ENCODE data around the gene FAM20A. TPM values are rescaled to one million over a fixed set of nuclear protein-coding genes. Genes with fewer than 3 reads are reported as not detected.

The FAM20A gene
- polyA plus RNA-seq, 3 donors, result 0.91 to 1.6 TPM; not detected in 1

GRCh38 chr17:68540981-68541380, 60.2 kb downstream of the FAM20A start:
- Histone ChIP-seq H3K9ac (ENCODE audit: insufficient read depth, low read length, poor library complexity, severe bottlenecking) (no peak overlapping the region), H3K4me2 (replicated peaks; ENCODE audit: extremely low read depth, low read length, poor library complexity, severe bottlenecking) (no peak overlapping the region), H3K27ac (ENCODE audit: low read depth in 1 of 2, low read length in 2 of 2) (no peak overlapping the region), H3K79me2 (ENCODE audit: insufficient read depth, low read length) (no peaks in the 10 kb centered on the region), H4K20me1 (ENCODE audit: insufficient read depth, low read length) (peaks cover 51% of the 10 kb centered on the region), H3K36me3 (replicated peaks in 1 of 2; ENCODE audit: control insufficient read depth in 1 of 2, insufficient read depth in 2 of 2, low read length in 2 of 2) (peaks cover 26 to 47% of the 10 kb centered on the region in 2 donors), H3K4me1 (ENCODE audit: control insufficient read depth in 1 of 2, insufficient read depth in 2 of 2, low read length in 2 of 2) (peaks cover 9 to 11% of the 10 kb centered on the region in 2 donors), H2AFZ (ENCODE audit: insufficient read depth, low read depth, low read length, poor library complexity, severe bottlenecking) (no peak overlapping the region), H3K27me3 (ENCODE audit: control insufficient read depth in 2 of 2, insufficient read depth in 2 of 2, low read length in 2 of 2) (no peaks in the 10 kb centered on the region), H3K4me3 (replicated peaks in 1 of 3; ENCODE audit: low read depth in 2 of 3, low read length in 3 of 3) (no peak overlapping the region), H3K9me3 (replicated peaks in 1 of 2; ENCODE audit: control insufficient read depth in 1 of 2, insufficient read depth in 1 of 2, low read length in 2 of 2) (no peaks in the 10 kb centered on the region)
- H3K4me1 Mint-ChIP-seq, result peaks cover 15% of the 10 kb centered on the region
- intact Hi-C loops (cut with micrococcal nuclease), result loop anchor here in 1 of 2 donors (5.0 kb wide), 1 partner anchor 71 kb away; no protein-coding TSS in a partner anchor
- no peaks in the 10 kb centered on the region for H3K9me3 Mint-ChIP-seq
- H3K27ac Mint-ChIP-seq, result no peak overlapping the region
- no peak for TF ChIP-seq CTCF (IDR thresholded peaks at IDR 0.05)
- peaks cover 0 to 5% (median 2%) of the 10 kb centered on the region in 3 donors for H3K27me3 Mint-ChIP-seq (ENCODE audit: low read depth in 3 of 3)
- H3K4me3 Mint-ChIP-seq, result no peak overlapping the region
- 100% methylated on average over 3 of the region's 8 CpGs for WGBS (ENCODE audit: insufficient coverage)
- peaks cover 35 to 41% of the 10 kb centered on the region in 2 donors for H3K36me3 Mint-ChIP-seq
- DNase-seq, result no peak

- Histone ChIP-seq H3K27me3 (ENCODE audit: control insufficient read depth in 2 of 2, insufficient read depth in 2 of 2, low read length in 2 of 2) (no peaks in the 10 kb centered on the region), H3K4me3 (replicated peaks in 1 of 3; ENCODE audit: low read depth in 2 of 3, low read length in 3 of 3) (no peak overlapping the region), H3K36me3 (replicated peaks in 1 of 2; ENCODE audit: control insufficient read depth in 1 of 2, insufficient read depth in 2 of 2, low read length in 2 of 2) (peaks cover 37 to 59% of the 10 kb centered on the region in 2 donors), H3K9ac (ENCODE audit: insufficient read depth, low read length, poor library complexity, severe bottlenecking) (no peak overlapping the region), H4K20me1 (ENCODE audit: insufficient read depth, low read length) (peaks cover 61% of the 10 kb centered on the region), H3K9me3 (replicated peaks in 1 of 2; ENCODE audit: control insufficient read depth in 1 of 2, insufficient read depth in 1 of 2, low read length in 2 of 2) (no peaks in the 10 kb centered on the region), H3K27ac (ENCODE audit: low read depth in 1 of 2, low read length in 2 of 2) (peak overlapping the region; percentile 0 to 54), H3K4me1 (ENCODE audit: control insufficient read depth in 1 of 2, insufficient read depth in 2 of 2, low read length in 2 of 2) (peaks cover 9 to 11% of the 10 kb centered on the region in 2 donors), H3K4me2 (replicated peaks; ENCODE audit: extremely low read depth, low read length, poor library complexity, severe bottlenecking) (no peak overlapping the region), H2AFZ (ENCODE audit: insufficient read depth, low read depth, low read length, poor library complexity, severe bottlenecking) (no peak overlapping the region), H3K79me2 (ENCODE audit: insufficient read depth, low read length) (no peaks in the 10 kb centered on the region)
- Mint-ChIP-seq H3K9me3 (no peaks in the 10 kb centered on the region), H3K36me3 (peaks cover 45 to 53% of the 10 kb centered on the region in 2 donors), H3K4me1 (peaks cover 15% of the 10 kb centered on the region), H3K27ac (peak overlapping the region in 6 of 7 donors; percentile 23 to 87 (median 62)), H3K27me3 (ENCODE audit: low read depth in 3 of 3) (peaks cover 2% of the 10 kb centered on the region in 3 donors), H3K4me3 (peak overlapping the region in 1 of 2 donors; percentile 36)
- DNase-seq, result peak in 2 of 3 donors; percentile 4 to 17
- intact Hi-C loops (cut with micrococcal nuclease), result loop anchor here (5.0 kb wide), 3 partner anchors 72 to 222 kb away; no protein-coding TSS in a partner anchor
- TF ChIP-seq CTCF (IDR thresholded peaks at IDR 0.05), result peak; percentile 55
- WGBS (ENCODE audit: insufficient coverage), result 52% methylated on average over 11 of the region's 20 CpGs
Observed at GRCh38 chr17:68539548-68540467, 61.4 kb downstream of the FAM20A start.

All from CD14-positive monocyte (primary cell).